K562 (cell line): Measurements from ENCODE around the gene SNRPF.
A peak's percentile ranks its signal among the peaks of the same experiment; 100 is the strongest.

Source experiments
- ATF1 ChIP-seq, 2 experiments: fragments of 450-650 bp in 1 of 2; IDR thresholded peaks; 2 replicates each; pipeline ENCODE4 v1.6.1; 2016; ENCODE audit warnings: missing compliant biosample characterization in 1 of 2, missing genetic modification characterization in 1 of 2
- ATF3 ChIP-seq, 2 experiments: fragments of 450-650 bp in 1 of 2; sonication (generic) in 1 of 2; formaldehyde crosslinking in 1 of 2; IDR thresholded peaks in 1 of 2; conservative IDR thresholded peaks in 1 of 2; 2 replicates each; pipeline versions ENCODE4 v1.6.1 to v1.8.1; 2016 to 2023; ENCODE audit warnings: mild to moderate bottlenecking in 2 of 2, moderate library complexity in 2 of 2, inconsistent platforms in 1 of 2, missing genetic modification reagents in 1 of 2
- CHD4 ChIP-seq: fragments of 200-600 bp; sonication (generic); IDR thresholded peaks from 3 replicates; pipeline ENCODE4 v1.6.1; 2012; ENCODE audit warnings: low read depth, mild to moderate bottlenecking, mixed read lengths, low read length, inconsistent platforms; ENCODE audit not compliant: insufficient read depth, insufficient replicate concordance, poor library complexity, severe bottlenecking
- E4F1 ChIP-seq: fragments of 250-450 bp; sonication (Bioruptor Pico); IDR thresholded peaks from 2 replicates; pipeline ENCODE4 v1.5.0; 2021; ENCODE audit warnings: mild to moderate bottlenecking, borderline replicate concordance
- KLF13 ChIP-seq: fragments of 450-650 bp; IDR thresholded peaks from 2 replicates; pipeline ENCODE4 v1.6.1; 2016; ENCODE audit warnings: missing genetic modification characterization, low read depth, mild to moderate bottlenecking, missing compliant biosample characterization, moderate library complexity, borderline replicate concordance
- LEF1 ChIP-seq: fragments of 450-650 bp; IDR thresholded peaks from 2 replicates; pipeline ENCODE4 v1.6.1; 2016; ENCODE audit warnings: mild to moderate bottlenecking
- NR2C1 ChIP-seq, 2 experiments: fragments of 450-650 bp; IDR thresholded peaks; 2 replicates each; pipeline ENCODE4 v1.6.1; 2017; ENCODE audit warnings: mild to moderate bottlenecking in 2 of 2, antibody characterized with exemption in 1 of 2, inconsistent platforms in 1 of 2, missing compliant biosample characterization in 1 of 2, missing genetic modification characterization in 1 of 2
- NR4A1 ChIP-seq, 2 experiments: fragments of 250-450 bp in 1 of 2; fragments of 450-650 bp in 1 of 2; sonication (Bioruptor Pico) in 1 of 2; IDR thresholded peaks; 2 replicates each; pipeline versions ENCODE4 v1.4.0 to v1.6.1; 2016 to 2020; ENCODE audit warnings: mild to moderate bottlenecking in 2 of 2, missing compliant biosample characterization in 1 of 2, missing genetic modification characterization in 1 of 2, moderate library complexity in 1 of 2
- PTRF ChIP-seq: fragments of 450-650 bp; IDR thresholded peaks from 2 replicates; pipeline ENCODE4 v1.6.1; 2016; ENCODE audit warnings: mild to moderate bottlenecking, missing genetic modification characterization, missing compliant biosample characterization
- RBFOX2 ChIP-seq: fragments of 200-400 bp; formaldehyde crosslinking; IDR thresholded peaks from 2 replicates; pipeline ENCODE4 v1.6.1; 2017; ENCODE audit warnings: low read depth, mild to moderate bottlenecking, low read length, moderate library complexity
- ZNF436 ChIP-seq: fragments of 250-450, 450-650 bp; sonication (Bioruptor Pico); formaldehyde crosslinking; IDR thresholded peaks from 2 replicates; pipeline ENCODE4 v1.7.0; 2020; ENCODE audit warnings: mild to moderate bottlenecking
- TF ChIP-seq, protein P1 (sequence below): fragments of 250-450 bp; sonication (Bioruptor Pico); IDR thresholded peaks from 2 replicates; pipeline ENCODE4 v1.8.0; 2021; ENCODE audit warnings: moderate library complexity, mild to moderate bottlenecking, inconsistent platforms

- no peak for TF ChIP-seq E4F1 (CRISPR knock-in tag)
- no peak for TF ChIP-seq ZNF436 (CRISPR knock-in tag)
- no peak for TF ChIP-seq NR4A1 (CRISPR knock-in tag; IDR thresholded peaks at IDR 0.05)
- TF ChIP-seq NR4A1 (tag; IDR thresholded peaks at IDR 0.05): no peak
- TF ChIP-seq LEF1: no peak
- no peak for TF ChIP-seq ATF1 (CRISPR knock-in tag; IDR thresholded peaks at IDR 0.05)
- no peak for TF ChIP-seq ATF1 (tag; IDR thresholded peaks at IDR 0.05)
- TF ChIP-seq RBFOX2: peak; percentile 49
- TF ChIP-seq, protein P1, sequence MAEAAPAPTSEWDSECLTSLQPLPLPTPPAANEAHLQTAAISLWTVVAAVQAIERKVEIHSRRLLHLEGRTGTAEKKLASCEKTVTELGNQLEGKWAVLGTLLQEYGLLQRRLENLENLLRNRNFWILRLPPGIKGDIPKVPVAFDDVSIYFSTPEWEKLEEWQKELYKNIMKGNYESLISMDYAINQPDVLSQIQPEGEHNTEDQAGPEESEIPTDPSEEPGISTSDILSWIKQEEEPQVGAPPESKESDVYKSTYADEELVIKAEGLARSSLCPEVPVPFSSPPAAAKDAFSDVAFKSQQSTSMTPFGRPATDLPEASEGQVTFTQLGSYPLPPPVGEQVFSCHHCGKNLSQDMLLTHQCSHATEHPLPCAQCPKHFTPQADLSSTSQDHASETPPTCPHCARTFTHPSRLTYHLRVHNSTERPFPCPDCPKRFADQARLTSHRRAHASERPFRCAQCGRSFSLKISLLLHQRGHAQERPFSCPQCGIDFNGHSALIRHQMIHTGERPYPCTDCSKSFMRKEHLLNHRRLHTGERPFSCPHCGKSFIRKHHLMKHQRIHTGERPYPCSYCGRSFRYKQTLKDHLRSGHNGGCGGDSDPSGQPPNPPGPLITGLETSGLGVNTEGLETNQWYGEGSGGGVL (CRISPR knock-in tag): no peak
- TF ChIP-seq CHD4: no peak
- TF ChIP-seq KLF13 (tag): no peak
- no peak for TF ChIP-seq PTRF (tag)
- no peak for TF ChIP-seq NR2C1 (IDR thresholded peaks at IDR 0.05)
- TF ChIP-seq NR2C1 (tag; IDR thresholded peaks at IDR 0.05): no peak
- TF ChIP-seq ATF3 (IDR thresholded peaks at IDR 0.05): peak; percentile 57
- TF ChIP-seq ATF3 (CRISPR knock-in tag; conservative IDR thresholded peaks at IDR 0.05): no peak
Observed at GRCh38 chr12:95859947-95860850, 1.4 kb downstream of the SNRPF start.
